Sigmoid colon (tissue), 7 donors: ENCODE data around the gene RBCK1. TPM values are rescaled to one million over a fixed set of nuclear protein-coding genes. Genes with fewer than 3 reads are reported as not detected.

ENCODE experiments used
- DNase-seq: peaks from one replicate; pipeline ENCODE4 v3.0.0-alpha.2; 2019
- H3K27ac ChIP-seq, 4 donors: fragments of 200-600 bp; sonication (generic); one replicate each; pipeline ENCODE4 v1.5.1; 2016 to 2019; ENCODE audit warnings: mild to moderate bottlenecking in 1 of 4
- H3K27me3 ChIP-seq, 3 donors: fragments of 200-600 bp; sonication (generic); one replicate each; pipeline ENCODE4 v1.5.1; 2019; ENCODE audit warnings: mild to moderate bottlenecking in 1 of 3
- H3K36me3 ChIP-seq, 4 donors: fragments of 200-600 bp; sonication (generic); one replicate each; pipeline ENCODE4 v1.5.1; 2016 to 2019
- H3K4me1 ChIP-seq, 4 donors: fragments of 200-600 bp; sonication (generic); one replicate each; pipeline ENCODE4 v1.5.1; 2017 to 2019
- H3K4me3 ChIP-seq, 4 donors: fragments of 200-600 bp; sonication (generic); one replicate each; pipeline ENCODE4 v1.5.1; 2017 to 2019; ENCODE audit warnings: mild to moderate bottlenecking in 2 of 4, moderate library complexity in 1 of 4
- H3K9me3 ChIP-seq, 4 donors: fragments of 200-600 bp in 3 of 4; sonication (generic) in 3 of 4; one replicate each; pipeline versions ENCODE4 v1.5.1 to v1.6.1; 2013 to 2019
- CTCF ChIP-seq, 4 experiments: fragments of 450-650 bp in 3 of 4; fragments of 200-600 bp in 1 of 4; IDR thresholded peaks; one replicate each; pipeline ENCODE4 v1.5.1; 2016 to 2019; ENCODE audit warnings: antibody characterized with exemption in 4 of 4, mild to moderate bottlenecking in 3 of 4, moderate library complexity in 2 of 4
- EP300 ChIP-seq, 4 donors: sonication (generic); formaldehyde crosslinking; IDR thresholded peaks; one replicate each; pipeline ENCODE4 v1.6.1; 2017; ENCODE audit warnings: antibody characterized with exemption in 4 of 4
- POLR2A ChIP-seq, 2 donors: fragments of 450-650 bp; IDR thresholded peaks; one replicate each; pipeline ENCODE4 v1.6.1; 2016; ENCODE audit warnings: antibody characterized with exemption in 2 of 2, mild to moderate bottlenecking in 2 of 2, moderate library complexity in 2 of 2
- POLR2AphosphoS5 ChIP-seq, 4 donors: sonication (generic); formaldehyde crosslinking; IDR thresholded peaks; one replicate each; pipeline ENCODE4 v1.6.1; 2017; ENCODE audit warnings: antibody characterized with exemption in 4 of 4
- WGBS, 2 donors: extraction: QIAGEN DNeasy Blood & Tissue Kit; methylation state at CpG; one replicate each; pipeline ENCODE4 v1.1.7; 2013; 5-methylcytosine and 5-hydroxymethylcytosine counted together
- intact Hi-C: fragments of 100-400 bp; cut with DNase I; formaldehyde crosslinking; loops from one replicate; pipeline ENCODE4 v1.15.1; 2023
- polyA plus RNA-seq, 3 donors: library from polyadenylated mRNA; stranded (reverse); fragments of 200-250 nt; gene quantifications; one replicate each; pipeline ENCODE4 v1.2.3, GENCODE V29; 2013
- total RNA-seq, 4 donors: library from RNA; depleted of rRNA; stranded (reverse); fragments of >200 nt; gene quantifications; one replicate each; pipeline ENCODE4 v1.1.0, GENCODE V29; 2016
- donor health status: healthy with polysubstance abuse.
- donor health status: Bipolar disorder and iron deficiency.
- donor health status: healthy.

Gene RBCK1
- total and polyA plus RNA-seq, 7 donors, result 60.7 to 197 (median 77.5) TPM

GRCh38 chr20:403582-403957 lies 4.5 kb upstream of the RBCK1 start:
- 95% methylated on average over 3 of the region's 3 CpGs for WGBS, 2 donors
- Histone ChIP-seq H3K4me3 (no peak overlapping the region), H3K9me3 (no peaks in the 10 kb centered on the region), H3K27me3 (no peaks in the 10 kb centered on the region), H3K36me3 (no peaks in the 10 kb centered on the region), H3K4me1 (peaks cover 0 to 12% (median 7%) of the 10 kb centered on the region in 4 donors), H3K27ac (no peak overlapping the region)
- intact Hi-C loops, result no loop called here
- no peak for DNase-seq
- TF ChIP-seq CTCF (IDR thresholded peaks at IDR 0.05) (no peak), EP300 (IDR thresholded peaks at IDR 0.05) (no peak), POLR2AphosphoS5 (IDR thresholded peaks at IDR 0.05) (no peak), POLR2A (IDR thresholded peaks at IDR 0.05) (no peak)

- TF ChIP-seq POLR2AphosphoS5 (IDR thresholded peaks at IDR 0.05), result no peak
- no peak for TF ChIP-seq CTCF (IDR thresholded peaks at IDR 0.05)
- TF ChIP-seq EP300 (IDR thresholded peaks at IDR 0.05), result no peak
- TF ChIP-seq POLR2A (IDR thresholded peaks at IDR 0.05), result no peak
- no peaks in the 10 kb centered on the region for H3K36me3 ChIP-seq
- peaks cover 0 to 18% (median 11%) of the 10 kb centered on the region in 4 donors for H3K4me1 ChIP-seq
- no peak overlapping the region for H3K4me3 ChIP-seq
- 85 to 96% methylated on average over 4 of the region's 4 CpGs for WGBS, 2 donors
- intact Hi-C loops, result no loop called here
- no peak overlapping the region for H3K27ac ChIP-seq
- H3K9me3 ChIP-seq, result no peaks in the 10 kb centered on the region
- no peak for DNase-seq
- no peaks in the 10 kb centered on the region for H3K27me3 ChIP-seq
Measured at GRCh38 chr20:404088-404487, 4.0 kb upstream of the RBCK1 start.

GRCh38 chr20:406200-407132 lies 1.6 kb upstream of the RBCK1 start:
- H3K4me3 ChIP-seq, result peak overlapping the region in 1 of 4 donors; percentile 94
- TF ChIP-seq CTCF (IDR thresholded peaks at IDR 0.05), result no peak
- TF ChIP-seq POLR2AphosphoS5 (IDR thresholded peaks at IDR 0.05), result no peak
- H3K36me3 ChIP-seq, result peaks cover 0 to 14% (median 0%) of the 10 kb centered on the region in 4 donors
- peak overlapping the region; percentile 88 to 96 (median 94) for H3K27ac ChIP-seq
- WGBS, 2 donors, result 82 to 90% methylated on average over 9 of the region's 9 CpGs
- no peaks in the 10 kb centered on the region for H3K9me3 ChIP-seq
- no peak for DNase-seq
- intact Hi-C loops, result loop anchor here (2.0 to 5.0 kb wide), 3 partner anchors 60 to 246 kb away; partner anchors contain the start of genes NRSN2 and SRXN1
- H3K27me3 ChIP-seq, result no peaks in the 10 kb centered on the region
- H3K4me1 ChIP-seq, result peaks cover 0 to 33% (median 24%) of the 10 kb centered on the region in 4 donors

GRCh38 chr20:407133-407952 lies 756 bp upstream of the RBCK1 start:
- H3K4me1 ChIP-seq, result peaks cover 0 to 33% (median 24%) of the 10 kb centered on the region in 4 donors
- peak overlapping the region; percentile 32 to 99 (median 80) for H3K4me3 ChIP-seq
- H3K9me3 ChIP-seq, result no peaks in the 10 kb centered on the region
- TF ChIP-seq POLR2A (IDR thresholded peaks at IDR 0.05), result no peak
- TF ChIP-seq CTCF (IDR thresholded peaks at IDR 0.05), result peak in 3 of 4 experiments; percentile 18 to 32 (median 19)
- peak in 3 of 4 donors; percentile 38 to 59 (median 45) for TF ChIP-seq POLR2AphosphoS5 (IDR thresholded peaks at IDR 0.05)
- TF ChIP-seq EP300 (IDR thresholded peaks at IDR 0.05), result no peak
- H3K27me3 ChIP-seq, result no peaks in the 10 kb centered on the region
- H3K27ac ChIP-seq, result peak overlapping the region; percentile 88 to 96 (median 94)
- intact Hi-C loops, result loop anchor here (2.0 to 5.0 kb wide), 3 partner anchors 61 to 245 kb away; partner anchors contain the start of genes NRSN2 and SRXN1
- 3 to 7% methylated on average over 45 of the region's 45 CpGs for WGBS, 2 donors
- peak; percentile 89 for DNase-seq
- peaks cover 0 to 22% (median 1%) of the 10 kb centered on the region in 4 donors for H3K36me3 ChIP-seq
